B cell (primary cell): Measurements from ENCODE around the gene PLCB1. TPM values are rescaled to one million over a fixed set of nuclear protein-coding genes. Genes with fewer than 3 reads are reported as not detected.

ENCODE experiments used
- ATAC-seq: fragments of 200-7000 bp; cut with Tn5 transposase; one replicate; pipeline ENCODE4 v1.10.0; 2021; ENCODE audit warnings: low read depth, mild to moderate bottlenecking, moderate number of reproducible peaks, moderate library complexity
- CTCF ChIA-PET: fragments of 350-600 bp; sonication (Branson Sonifier 250); formaldehyde crosslinking; loops from one replicate; lab custom pipeline; 2021; ENCODE audit warnings: antibody characterized with exemption, inconsistent platforms; lab: Charles Lee
- POLR2A ChIA-PET: fragments of 350-600 bp; sonication (Branson Sonifier 250); formaldehyde crosslinking; loops from one replicate; lab custom pipeline; 2021; ENCODE audit warnings: antibody characterized with exemption; lab: Charles Lee
- DNase-seq: peaks from one replicate; pipeline ENCODE4 v3.0.0; 2013
- H2AFZ ChIP-seq: 2 replicates; pipeline ENCODE4 v1.6.1; 2012; ENCODE audit warnings: mild to moderate bottlenecking, low read depth, low read length; ENCODE audit not compliant: insufficient read depth, poor library complexity, severe bottlenecking
- H3K27ac ChIP-seq, 2 donors: 1 replicate in 1 of 2; 2 replicates in 1 of 2; pipeline ENCODE4 v1.5.1; 2012 to 2013; ENCODE audit warnings: low read length in 2 of 2, mild to moderate bottlenecking in 2 of 2, moderate library complexity in 1 of 2
- H3K27me3 ChIP-seq, 4 experiments: fragments of 200-600 bp in 1 of 4; sonication (generic) in 1 of 4; replicated peaks in 1 of 4; 1 replicate in 2 of 4; 2 replicates in 2 of 4; pipeline versions ENCODE4 v1.6.1 to v1.7.0; 2013 to 2016; ENCODE audit warnings: low read length in 3 of 4, mild to moderate bottlenecking in 2 of 4, mixed read lengths in 1 of 4, moderate library complexity in 1 of 4; ENCODE audit not compliant: insufficient read depth in 4 of 4, control insufficient read depth in 3 of 4; ENCODE audit errors: control extremely low read depth in 1 of 4
- H3K36me3 ChIP-seq, 2 experiments: replicated peaks in 1 of 2; 1 replicate in 1 of 2; 2 replicates in 1 of 2; pipeline versions ENCODE4 v1.6.1 to v1.7.1; 2013; ENCODE audit warnings: low read length in 1 of 2; ENCODE audit not compliant: insufficient read depth in 2 of 2, control insufficient read depth in 1 of 2; ENCODE audit errors: control extremely low read depth in 1 of 2, extremely low read depth in 1 of 2
- H3K4me1 ChIP-seq, 2 donors: fragments of 200-600 bp in 1 of 2; sonication (generic) in 1 of 2; 1 replicate in 1 of 2; 2 replicates in 1 of 2; pipeline versions ENCODE4 v1.5.1 to v1.6.1; 2013 to 2017; ENCODE audit warnings: low read length in 2 of 2; ENCODE audit not compliant: control insufficient read depth in 2 of 2, insufficient read depth in 2 of 2
- H3K4me2 ChIP-seq: replicated peaks from 2 replicates; pipeline ENCODE3; 2012; ENCODE audit warnings: mild to moderate bottlenecking, low read depth, low read length; ENCODE audit not compliant: poor library complexity, severe bottlenecking
- H3K4me3 ChIP-seq, 5 experiments: fragments of 200-600 bp in 1 of 5; sonication (generic) in 1 of 5; 1 replicate in 3 of 5; 2 replicates in 2 of 5; pipeline versions ENCODE4 v1.5.1 to v1.7.0; 2011 to 2016; ENCODE audit warnings: low read length in 4 of 5, mild to moderate bottlenecking in 4 of 5, low read depth in 2 of 5, control low read depth in 1 of 5, moderate library complexity in 1 of 5; ENCODE audit not compliant: insufficient read depth in 1 of 5; ENCODE audit errors: control extremely low read depth in 1 of 5, extremely low read depth in 1 of 5
- H3K79me2 ChIP-seq: fragments of 200-600 bp; sonication (generic); one replicate; pipeline ENCODE4 v1.6.0; 2016; ENCODE audit warnings: low read length; ENCODE audit not compliant: control insufficient read depth, insufficient read depth
- H3K9ac ChIP-seq: fragments of 200-600 bp; sonication (generic); 2 replicates; pipeline ENCODE4 v1.6.1; 2017; ENCODE audit warnings: mild to moderate bottlenecking, low read length, moderate library complexity
- H3K9me3 ChIP-seq, 3 donors: one replicate each; pipeline versions ENCODE4 v1.6.1 to v1.7.1; 2013; ENCODE audit warnings: low read length in 2 of 3; ENCODE audit not compliant: control insufficient read depth in 2 of 3, insufficient read depth in 1 of 3; ENCODE audit errors: control extremely low read depth in 1 of 3
- H4K20me1 ChIP-seq: 2 replicates; pipeline ENCODE4 v1.6.0; 2012; ENCODE audit warnings: mild to moderate bottlenecking, low read length; ENCODE audit not compliant: insufficient read depth, control insufficient read depth, poor library complexity, severe bottlenecking
- H3K27ac Mint-ChIP-seq: one replicate; pipeline ENCODE4 v1.8.0; 2021; ENCODE audit warnings: mixed read lengths
- H3K27me3 Mint-ChIP-seq: one replicate; pipeline ENCODE4 v1.8.0; 2021; ENCODE audit warnings: mixed read lengths
- H3K4me1 Mint-ChIP-seq: one replicate; pipeline ENCODE4 v1.8.0; 2021; ENCODE audit warnings: mixed read lengths
- H3K4me3 Mint-ChIP-seq: one replicate; pipeline ENCODE4 v1.8.0; 2021; ENCODE audit warnings: mixed read lengths
- H3K9me3 Mint-ChIP-seq: one replicate; pipeline ENCODE4 v1.8.0; 2022; ENCODE audit warnings: mixed read lengths; ENCODE audit not compliant: insufficient read depth
- EZH2 ChIP-seq: IDR thresholded peaks from 2 replicates; pipeline ENCODE4 v1.6.1; 2012; ENCODE audit warnings: borderline replicate concordance, low read depth, mild to moderate bottlenecking, moderate library complexity, low read length; ENCODE audit not compliant: insufficient read depth, poor library complexity, severe bottlenecking
- WGBS: methylation state at CpG from one replicate; pipeline ENCODE4 v1.1.5; 2013; ENCODE audit warnings: missing lambda C conversion rate; ENCODE audit not compliant: insufficient coverage; 5-methylcytosine and 5-hydroxymethylcytosine counted together
- intact Hi-C: fragments of 100-400 bp; cut with micrococcal nuclease; formaldehyde crosslinking; loops from one replicate; pipeline ENCODE4 v1.10.0; 2022
- polyA plus RNA-seq: library from polyadenylated mRNA; depleted of rRNA; stranded (reverse); fragments of >200 nt; gene quantifications from 2 replicates; pipeline ENCODE4 v1.2.3, GENCODE V29; 2012
- total RNA-seq, 2 donors: library from RNA; stranded (reverse); fragments of 120-200 nt in 1 of 2; gene quantifications; 1 replicate in 1 of 2; 2 replicates in 1 of 2; pipeline versions ENCODE4 v1.2.3 to v1.2.4, GENCODE V29; 2013 to 2022
- TF ChIP-seq, protein P1 (sequence below): fragments of 200-600 bp; IDR thresholded peaks from one replicate; pipeline ENCODE4 v1.8.0; 2022; ENCODE audit warnings: antibody characterized with exemption, mild to moderate bottlenecking

The PLCB1 gene
- total and polyA plus RNA-seq, 2 donors (not counting 1 experiment from before 2014, with no cell fraction given) = 0.18 to 0.47 TPM

DNA sequence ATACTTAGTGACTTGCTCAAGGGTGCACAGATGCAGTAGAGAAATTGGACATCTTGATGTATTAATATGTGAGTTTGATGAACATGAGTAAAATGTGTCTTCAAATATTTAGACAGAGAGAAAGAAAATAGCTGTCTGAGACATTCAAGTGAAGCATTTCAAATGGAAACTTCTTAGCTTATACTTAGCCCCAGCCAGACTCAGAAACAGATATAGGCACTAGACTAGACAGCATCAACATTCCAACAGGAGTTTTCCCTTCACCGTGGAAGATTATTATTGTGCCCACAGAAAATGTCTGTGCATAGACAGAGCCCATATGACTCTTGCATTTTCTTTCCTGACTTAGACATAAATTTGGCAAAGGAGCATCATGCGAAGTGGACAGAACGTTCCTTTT is 443.0 kb downstream of the PLCB1 start:
- H3K36me3 ChIP-seq = no peaks in the 10 kb centered on the region
- 87% methylated on average over 3 of the region's 3 CpGs for WGBS
- TF ChIP-seq, protein P1, sequence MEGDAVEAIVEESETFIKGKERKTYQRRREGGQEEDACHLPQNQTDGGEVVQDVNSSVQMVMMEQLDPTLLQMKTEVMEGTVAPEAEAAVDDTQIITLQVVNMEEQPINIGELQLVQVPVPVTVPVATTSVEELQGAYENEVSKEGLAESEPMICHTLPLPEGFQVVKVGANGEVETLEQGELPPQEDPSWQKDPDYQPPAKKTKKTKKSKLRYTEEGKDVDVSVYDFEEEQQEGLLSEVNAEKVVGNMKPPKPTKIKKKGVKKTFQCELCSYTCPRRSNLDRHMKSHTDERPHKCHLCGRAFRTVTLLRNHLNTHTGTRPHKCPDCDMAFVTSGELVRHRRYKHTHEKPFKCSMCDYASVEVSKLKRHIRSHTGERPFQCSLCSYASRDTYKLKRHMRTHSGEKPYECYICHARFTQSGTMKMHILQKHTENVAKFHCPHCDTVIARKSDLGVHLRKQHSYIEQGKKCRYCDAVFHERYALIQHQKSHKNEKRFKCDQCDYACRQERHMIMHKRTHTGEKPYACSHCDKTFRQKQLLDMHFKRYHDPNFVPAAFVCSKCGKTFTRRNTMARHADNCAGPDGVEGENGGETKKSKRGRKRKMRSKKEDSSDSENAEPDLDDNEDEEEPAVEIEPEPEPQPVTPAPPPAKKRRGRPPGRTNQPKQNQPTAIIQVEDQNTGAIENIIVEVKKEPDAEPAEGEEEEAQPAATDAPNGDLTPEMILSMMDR = no peak
- TF ChIP-seq EZH2 = no peak
- no peaks in the 10 kb centered on the region for H3K9me3 ChIP-seq
- no peak for ATAC-seq
- no peak overlapping the region for H3K4me3 ChIP-seq
- Mint-ChIP-seq H3K27me3 (no peaks in the 10 kb centered on the region), H3K9me3 (no peaks in the 10 kb centered on the region), H3K27ac (no peak overlapping the region), H3K4me1 (no peaks in the 10 kb centered on the region), H3K4me3 (no peak overlapping the region)
- no peak overlapping the region for H2AFZ ChIP-seq
- ChIA-PET CTCF (no interaction called here), POLR2A (no interaction called here)
- H3K9ac ChIP-seq = no peak overlapping the region
- no peak overlapping the region for H3K4me2 ChIP-seq
- H3K79me2 ChIP-seq = no peaks in the 10 kb centered on the region
- H3K27ac ChIP-seq = no peak overlapping the region
- H4K20me1 ChIP-seq = no peaks in the 10 kb centered on the region
- H3K27me3 ChIP-seq = no peaks in the 10 kb centered on the region
- DNase-seq = no peak
- H3K4me1 ChIP-seq = no peaks in the 10 kb centered on the region
- intact Hi-C loops = no loop called here

DNA sequence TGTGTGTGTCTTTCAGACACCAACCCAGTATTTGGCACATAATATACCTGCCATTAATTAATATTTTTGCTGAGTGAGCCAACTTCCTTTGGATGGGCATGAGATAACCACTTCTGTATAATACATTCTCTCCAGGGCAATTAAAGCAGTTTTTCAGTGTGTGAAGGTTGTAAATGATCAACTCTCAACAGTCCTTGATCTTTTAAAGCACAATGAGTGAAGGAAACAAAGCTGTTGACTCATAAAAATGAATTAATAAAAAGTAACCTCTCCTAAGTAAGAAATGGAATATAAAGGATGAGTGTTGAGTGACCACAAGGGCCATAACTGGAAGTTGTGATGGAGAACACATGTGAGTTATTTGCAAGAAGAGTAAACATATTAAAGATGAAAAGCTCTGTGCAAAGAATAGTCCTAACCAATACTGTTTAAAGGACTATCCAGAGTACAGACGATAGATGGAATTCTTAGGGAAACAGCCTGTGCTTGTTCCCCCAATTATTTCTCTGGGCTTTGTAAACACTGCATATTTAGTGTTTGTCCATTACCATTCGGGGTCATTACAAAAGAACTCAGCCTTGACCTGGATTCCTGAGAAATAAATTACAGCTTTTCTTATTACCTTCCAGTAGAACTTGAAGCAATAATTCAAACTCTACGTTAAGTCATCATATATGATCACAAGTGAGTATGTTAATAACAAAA is 446.2 kb downstream of the PLCB1 start:
- TF ChIP-seq, protein P1 = no peak
- Histone ChIP-seq H3K27ac (no peak overlapping the region), H3K4me3 (no peak overlapping the region), H3K9ac (no peak overlapping the region), H3K36me3 (no peaks in the 10 kb centered on the region), H3K79me2 (no peaks in the 10 kb centered on the region), H3K4me2 (no peak overlapping the region), H3K27me3 (no peaks in the 10 kb centered on the region), H3K9me3 (no peaks in the 10 kb centered on the region), H2AFZ (no peak overlapping the region), H3K4me1 (no peaks in the 10 kb centered on the region), H4K20me1 (no peaks in the 10 kb centered on the region)
- Mint-ChIP-seq H3K27ac (no peak overlapping the region), H3K27me3 (no peaks in the 10 kb centered on the region), H3K4me3 (no peak overlapping the region), H3K9me3 (no peaks in the 10 kb centered on the region), H3K4me1 (no peaks in the 10 kb centered on the region)
- no peak for DNase-seq
- 83% methylated on average over 1 of the region's 3 CpGs for WGBS
- ATAC-seq = no peak
- POLR2A ChIA-PET = no interaction called here
- CTCF ChIA-PET = interaction anchor here (1.3 kb wide), 1 partner anchor 8 kb away, joined by 3 read pairs; no protein-coding TSS in a partner anchor
- intact Hi-C loops = no loop called here
